ENCODE data around the gene STOX1. TPM values are rescaled to one million over a fixed set of nuclear protein-coding genes. Genes with fewer than 3 reads are reported as not detected.
"Not testable (repeated sequence)": the region's sequence is repeated elsewhere in the genome, so short reads cannot be mapped to it uniquely, and the experiment has no call there.

The STOX1 gene
- total RNA-seq, 1 donor from 2014 or later, result 4.0 TPM

DNA sequence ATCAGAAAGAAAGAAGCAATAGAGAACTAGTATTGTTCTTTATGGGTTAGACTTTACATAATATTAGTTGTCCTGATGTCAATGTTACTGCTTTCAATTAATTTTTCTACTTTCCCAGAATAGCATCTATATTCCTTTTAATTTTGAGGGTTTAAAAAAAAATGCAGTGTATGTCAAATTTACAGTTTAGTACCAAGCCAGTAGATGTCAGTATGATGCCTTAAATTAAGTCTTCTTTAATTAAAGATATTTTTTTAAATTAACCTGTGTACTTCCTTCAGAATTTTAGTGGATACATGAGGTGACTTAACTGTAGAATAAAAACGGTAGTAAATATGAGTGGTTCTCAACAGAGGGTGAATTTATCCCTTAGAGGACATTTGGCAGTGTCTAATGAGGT, 35.2 kb upstream of the STOX1 start:
- no peak overlapping the region for H3K4me3 Mint-ChIP-seq
- DNase-seq (ENCODE audit: extremely low spot score, unreplicated experiment), result no peak
- H3K27me3 Mint-ChIP-seq, result no peaks in the 10 kb centered on the region
- no peaks in the 10 kb centered on the region for H3K4me1 Mint-ChIP-seq (ENCODE audit: unreplicated experiment)
- TF ChIP-seq, protein P1, sequence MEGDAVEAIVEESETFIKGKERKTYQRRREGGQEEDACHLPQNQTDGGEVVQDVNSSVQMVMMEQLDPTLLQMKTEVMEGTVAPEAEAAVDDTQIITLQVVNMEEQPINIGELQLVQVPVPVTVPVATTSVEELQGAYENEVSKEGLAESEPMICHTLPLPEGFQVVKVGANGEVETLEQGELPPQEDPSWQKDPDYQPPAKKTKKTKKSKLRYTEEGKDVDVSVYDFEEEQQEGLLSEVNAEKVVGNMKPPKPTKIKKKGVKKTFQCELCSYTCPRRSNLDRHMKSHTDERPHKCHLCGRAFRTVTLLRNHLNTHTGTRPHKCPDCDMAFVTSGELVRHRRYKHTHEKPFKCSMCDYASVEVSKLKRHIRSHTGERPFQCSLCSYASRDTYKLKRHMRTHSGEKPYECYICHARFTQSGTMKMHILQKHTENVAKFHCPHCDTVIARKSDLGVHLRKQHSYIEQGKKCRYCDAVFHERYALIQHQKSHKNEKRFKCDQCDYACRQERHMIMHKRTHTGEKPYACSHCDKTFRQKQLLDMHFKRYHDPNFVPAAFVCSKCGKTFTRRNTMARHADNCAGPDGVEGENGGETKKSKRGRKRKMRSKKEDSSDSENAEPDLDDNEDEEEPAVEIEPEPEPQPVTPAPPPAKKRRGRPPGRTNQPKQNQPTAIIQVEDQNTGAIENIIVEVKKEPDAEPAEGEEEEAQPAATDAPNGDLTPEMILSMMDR (conservative IDR thresholded peaks at IDR 0.05), result peak; percentile 52
- H3K27ac Mint-ChIP-seq, result no peak overlapping the region
- peaks cover 6% of the 10 kb centered on the region for H3K36me3 Mint-ChIP-seq
- H3K9me3 Mint-ChIP-seq, result no peaks in the 10 kb centered on the region

DNA sequence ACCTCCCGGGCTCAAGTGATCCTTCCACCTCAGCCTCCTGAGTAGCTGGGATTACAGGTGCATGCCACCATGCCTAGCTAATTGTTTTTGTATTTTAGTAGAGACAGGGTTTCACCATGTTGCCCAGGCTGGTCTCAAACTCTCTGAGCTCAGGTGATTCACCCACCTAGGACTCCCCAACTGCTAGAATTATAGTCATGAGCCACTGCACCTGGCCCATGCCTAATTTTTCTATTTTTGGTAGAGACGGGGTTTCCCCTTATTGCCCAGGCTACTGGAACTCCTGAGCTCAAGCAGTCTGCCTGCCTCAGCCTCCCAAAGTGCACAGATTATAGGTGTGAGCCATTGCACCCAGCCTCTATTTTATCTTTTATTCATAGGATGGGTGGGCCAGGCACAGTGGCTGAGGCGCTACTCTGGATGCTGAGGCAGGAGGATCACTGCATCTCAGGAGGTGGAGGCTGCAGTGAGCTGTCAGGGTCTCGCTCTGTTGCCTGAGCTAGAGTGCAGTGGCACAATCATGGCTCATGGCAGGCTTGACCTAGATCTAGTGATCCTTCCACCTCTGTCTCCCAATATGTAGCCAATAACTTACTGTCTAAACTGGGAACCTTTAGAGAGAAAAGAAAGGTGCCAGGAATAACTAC, 31.3 kb upstream of the STOX1 start:
- Mint-ChIP-seq H3K9me3 (no peaks in the 10 kb centered on the region), H3K27me3 (no peaks in the 10 kb centered on the region), H3K4me3 (no peak overlapping the region), H3K27ac (peak overlapping the region; percentile 41), H3K4me1 (ENCODE audit: unreplicated experiment) (no peaks in the 10 kb centered on the region), H3K36me3 (peaks cover 9% of the 10 kb centered on the region)
- DNase-seq (ENCODE audit: extremely low spot score, unreplicated experiment), result no peak
- TF ChIP-seq, protein P1 (conservative IDR thresholded peaks at IDR 0.05), result no peak

DNA sequence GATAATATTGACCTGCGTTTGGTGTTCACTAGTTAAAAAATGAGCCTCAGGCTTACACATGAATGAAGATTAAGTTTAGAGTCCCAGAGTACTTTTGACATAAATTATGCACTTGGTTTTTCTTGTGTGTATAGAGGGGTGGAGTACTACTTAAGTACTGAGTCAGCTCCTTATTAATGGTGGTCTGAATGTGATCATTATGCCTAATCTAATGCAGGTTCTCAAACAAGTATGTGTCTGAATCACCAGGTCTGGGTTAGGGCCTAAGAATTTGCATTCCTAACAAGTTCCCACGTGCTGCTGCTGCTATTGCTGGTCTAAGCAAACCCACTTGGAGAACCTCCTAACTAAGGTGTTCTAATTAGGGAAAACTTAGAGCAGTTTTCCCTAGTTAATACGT, 30.7 kb upstream of the STOX1 start:
- DNase-seq (ENCODE audit: extremely low spot score, unreplicated experiment), result no peak
- Mint-ChIP-seq H3K27me3 (no peaks in the 10 kb centered on the region), H3K4me3 (no peak overlapping the region), H3K27ac (peak overlapping the region; percentile 41), H3K9me3 (no peaks in the 10 kb centered on the region), H3K36me3 (peaks cover 9% of the 10 kb centered on the region), H3K4me1 (ENCODE audit: unreplicated experiment) (no peaks in the 10 kb centered on the region)
- TF ChIP-seq, protein P1 (conservative IDR thresholded peaks at IDR 0.05), result no peak

DNA sequence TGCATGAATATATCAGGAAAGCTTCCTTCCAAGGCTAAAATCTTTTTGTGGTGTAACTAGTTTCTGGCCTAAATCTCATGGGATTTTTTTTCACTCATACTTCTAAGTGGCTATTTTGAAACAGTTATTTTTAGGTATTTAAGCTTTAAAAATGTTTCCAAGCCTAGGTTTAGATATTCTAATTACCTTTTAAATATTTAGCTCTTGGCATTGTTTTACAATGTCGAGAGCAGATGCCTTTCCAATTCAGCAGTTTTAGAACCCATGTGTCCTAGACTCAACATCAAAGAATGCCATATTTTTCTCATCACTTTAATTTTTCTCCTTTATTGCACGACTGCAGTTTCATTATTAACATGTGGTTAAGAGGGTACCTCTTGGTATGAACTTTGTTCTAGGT, 27.1 kb upstream of the STOX1 start:
- DNase-seq (ENCODE audit: extremely low spot score, unreplicated experiment), result no peak
- no peaks in the 10 kb centered on the region for H3K4me1 Mint-ChIP-seq (ENCODE audit: unreplicated experiment)
- peaks cover 9% of the 10 kb centered on the region for H3K36me3 Mint-ChIP-seq
- no peak overlapping the region for H3K4me3 Mint-ChIP-seq
- no peaks in the 10 kb centered on the region for H3K9me3 Mint-ChIP-seq
- no peaks in the 10 kb centered on the region for H3K27me3 Mint-ChIP-seq
- no peak overlapping the region for H3K27ac Mint-ChIP-seq
- TF ChIP-seq, protein P1 (conservative IDR thresholded peaks at IDR 0.05), result no peak

DNA sequence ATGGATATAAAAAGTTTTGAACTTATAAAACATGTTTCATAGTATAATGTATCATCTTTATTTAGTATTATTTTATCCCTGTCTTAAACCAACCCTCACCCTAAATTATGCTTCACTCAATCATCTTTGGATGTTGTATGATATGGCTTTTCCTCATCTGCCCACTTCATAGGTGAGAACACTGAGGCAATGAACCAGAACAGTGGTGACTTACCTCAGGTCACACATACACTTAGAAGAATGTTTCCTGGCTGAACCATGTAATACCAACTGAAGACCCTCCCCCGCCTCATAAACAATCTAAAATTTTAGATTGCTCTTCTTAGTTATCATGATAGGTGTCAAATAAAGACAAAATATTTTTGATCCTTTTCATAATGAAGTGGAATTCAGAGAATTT, 22.6 kb upstream of the STOX1 start:
- DNase-seq (ENCODE audit: extremely low spot score, unreplicated experiment), result no peak
- Mint-ChIP-seq H3K27ac (no peak overlapping the region), H3K27me3 (no peaks in the 10 kb centered on the region), H3K36me3 (no peaks in the 10 kb centered on the region), H3K4me1 (ENCODE audit: unreplicated experiment) (no peaks in the 10 kb centered on the region), H3K4me3 (no peak overlapping the region), H3K9me3 (no peaks in the 10 kb centered on the region)
- TF ChIP-seq, protein P1 (conservative IDR thresholded peaks at IDR 0.05), result no peak

DNA sequence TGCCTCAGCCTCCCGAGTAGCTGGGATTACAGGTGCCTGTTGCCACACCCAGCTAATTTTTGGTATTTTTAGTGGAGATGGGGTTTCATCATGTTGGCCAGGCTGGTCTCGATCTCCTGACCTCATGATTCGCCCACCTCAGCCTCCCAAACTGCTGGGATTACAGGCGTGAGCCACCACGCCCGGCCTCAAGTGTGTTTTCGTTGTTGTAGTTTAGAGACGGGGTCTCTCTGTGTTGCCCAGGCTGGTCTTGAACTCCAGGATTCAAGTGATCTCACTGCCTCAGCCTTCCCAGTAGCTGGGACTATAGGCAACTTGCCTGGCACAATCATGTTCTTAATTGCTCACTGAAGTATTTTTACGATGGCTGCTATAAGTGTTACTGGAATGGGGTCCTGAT, 16.5 kb upstream of the STOX1 start:
- H3K27ac Mint-ChIP-seq; H3K9me3 Mint-ChIP-seq; H3K4me1 Mint-ChIP-seq (ENCODE audit: unreplicated experiment); DNase-seq (ENCODE audit: extremely low spot score, unreplicated experiment); H3K4me3 Mint-ChIP-seq; H3K36me3 Mint-ChIP-seq; H3K27me3 Mint-ChIP-seq: not testable (repeated sequence)

Data from type B pancreatic cell (in vitro differentiated cells).